H1 (cell line): ENCODE results near the gene POLDIP2. TPM values are rescaled to one million over a fixed set of nuclear protein-coding genes. Genes with fewer than 3 reads are reported as not detected.

Experiments
- CTCF ChIA-PET: fragments of 300-600 bp; sonication (Branson Sonifier 250); formaldehyde crosslinking; loops from one replicate; lab custom pipeline; 2021; ENCODE audit not compliant: partially characterized antibody; lab: Charles Lee
- POLR2A ChIA-PET: fragments of 300-600 bp; sonication (Branson Sonifier 250); formaldehyde crosslinking; loops from one replicate; lab custom pipeline; 2021; ENCODE audit warnings: inconsistent platforms; ENCODE audit not compliant: partially characterized antibody; lab: Charles Lee
- DNase-seq, 2 experiments: peaks; one replicate each; pipeline versions ENCODE4 v3.0.0 to v3.0.0-alpha.2; 2010 to 2022; ENCODE audit warnings: low spot score in 2 of 2, low read depth in 1 of 2, mixed read lengths in 1 of 2
- FAIRE-seq: peaks from 2 replicates; lab custom pipeline; 2011; peaks lifted over from hg19 to GRCh38; lab: Jason Lieb, UNC
- H2AFZ ChIP-seq: 2 replicates; pipeline ENCODE4 v1.8.1; 2012; ENCODE audit warnings: low read length, inconsistent platforms
- H2AK5ac ChIP-seq: 2 replicates; pipeline ENCODE4 v1.6.1; 2013; ENCODE audit warnings: low read depth, low read length
- H2BK120ac ChIP-seq: replicated peaks from 2 replicates; pipeline ENCODE3; 2013; ENCODE audit warnings: low read depth, low read length, inconsistent platforms
- H2BK12ac ChIP-seq: 2 replicates; pipeline ENCODE4 v1.6.1; 2013; ENCODE audit warnings: low read depth, low read length
- H2BK15ac ChIP-seq: 2 replicates; pipeline ENCODE4 v1.6.1; 2013; ENCODE audit warnings: low read length
- H2BK20ac ChIP-seq: 2 replicates; pipeline ENCODE4 v1.6.1; 2013; ENCODE audit warnings: low read length
- H2BK5ac ChIP-seq: 2 replicates; pipeline ENCODE4 v1.6.1; 2013; ENCODE audit warnings: low read depth, low read length
- H3K14ac ChIP-seq: 2 replicates; pipeline ENCODE4 v1.6.1; 2013; ENCODE audit warnings: inconsistent platforms; ENCODE audit not compliant: insufficient read length
- H3K18ac ChIP-seq: 2 replicates; pipeline ENCODE4 v1.6.1; 2013; ENCODE audit warnings: low read length; ENCODE audit errors: extremely low read depth
- H3K23ac ChIP-seq: 2 replicates; pipeline ENCODE4 v1.6.1; 2013; ENCODE audit warnings: inconsistent platforms; ENCODE audit not compliant: insufficient read length
- H3K23me2 ChIP-seq: 2 replicates; pipeline ENCODE4 v1.6.1; 2013; ENCODE audit warnings: low read depth, low read length
- H3K27ac ChIP-seq: 2 replicates; pipeline ENCODE4 v1.6.1; 2011; ENCODE audit warnings: low read depth, low read length, inconsistent platforms
- H3K27me3 ChIP-seq, 4 experiments: replicated peaks in 1 of 4; 1 replicate in 1 of 4; 2 replicates in 3 of 4; pipeline versions ENCODE4 v1.6.1 to v1.8.1; 2011 to 2013; ENCODE audit warnings: low read length in 3 of 4, mild to moderate bottlenecking in 3 of 4, inconsistent platforms in 2 of 4, mixed read lengths in 2 of 4, moderate library complexity in 1 of 4; ENCODE audit not compliant: control insufficient read depth in 3 of 4, insufficient read depth in 3 of 4; ENCODE audit errors: extremely low read depth in 1 of 4
- H3K36me3 ChIP-seq, 4 experiments: 2 replicates each; pipeline versions ENCODE4 v1.6.1 to v1.8.1; 2011 to 2013; ENCODE audit warnings: mild to moderate bottlenecking in 4 of 4, low read length in 3 of 4, moderate library complexity in 2 of 4, control low read depth in 1 of 4, inconsistent platforms in 1 of 4; ENCODE audit not compliant: insufficient read depth in 4 of 4, control insufficient read depth in 2 of 4
- H3K4ac ChIP-seq: replicated peaks from 2 replicates; pipeline ENCODE3; 2013; ENCODE audit warnings: low read length, low read depth, mixed read lengths, inconsistent platforms; ENCODE audit not compliant: insufficient read length
- H3K4me1 ChIP-seq, 4 experiments: replicated peaks in 1 of 4; 1 replicate in 1 of 4; 2 replicates in 3 of 4; pipeline versions ENCODE4 v1.6.1 to v1.8.1; 2011 to 2013; ENCODE audit warnings: low read length in 3 of 4, inconsistent platforms in 2 of 4, mixed read lengths in 1 of 4; ENCODE audit not compliant: insufficient read depth in 4 of 4, control insufficient read depth in 3 of 4
- H3K4me2 ChIP-seq, 2 experiments: 2 replicates each; pipeline versions ENCODE4 v1.6.1 to v1.8.1; 2011 to 2013; ENCODE audit warnings: low read depth in 2 of 2, low read length in 2 of 2, control low read depth in 1 of 2, inconsistent platforms in 1 of 2, mild to moderate bottlenecking in 1 of 2; ENCODE audit not compliant: insufficient read depth in 1 of 2
- H3K4me3 ChIP-seq, 4 experiments: fragments of 200-600, 300-600 bp in 1 of 4; sonication (generic), shearing (Covaris generic), sonication (Bioruptor Twin) in 1 of 4; 2 replicates each; pipeline versions ENCODE4 v1.5.1 to v1.8.1; 2011 to 2016; ENCODE audit warnings: low read length in 4 of 4, low read depth in 3 of 4, control low read depth in 2 of 4, inconsistent platforms in 2 of 4, mild to moderate bottlenecking in 2 of 4, mixed read lengths in 1 of 4, moderate library complexity in 1 of 4; ENCODE audit not compliant: insufficient read depth in 2 of 4; ENCODE audit errors: extremely low read depth in 1 of 4
- H3K56ac ChIP-seq: replicated peaks from 2 replicates; pipeline ENCODE3; 2013; ENCODE audit warnings: low read depth, mild to moderate bottlenecking, mixed read lengths, low read length, inconsistent platforms; ENCODE audit not compliant: insufficient read length
- H3K79me1 ChIP-seq: 2 replicates; pipeline ENCODE4 v1.6.1; 2013; ENCODE audit warnings: low read depth, low read length, control low read depth
- H3K79me2 ChIP-seq, 2 experiments: 2 replicates each; pipeline versions ENCODE4 v1.6.1 to v1.8.1; 2012 to 2013; ENCODE audit warnings: low read length in 2 of 2, mild to moderate bottlenecking in 2 of 2, inconsistent platforms in 1 of 2; ENCODE audit not compliant: insufficient read depth in 2 of 2, control insufficient read depth in 1 of 2
- H3K9ac ChIP-seq, 4 experiments: replicated peaks in 1 of 4; 1 replicate in 1 of 4; 2 replicates in 3 of 4; pipeline versions ENCODE4 v1.6.1 to v1.8.1; 2011 to 2013; ENCODE audit warnings: low read depth in 3 of 4, low read length in 3 of 4, control low read depth in 2 of 4, mild to moderate bottlenecking in 2 of 4, moderate library complexity in 2 of 4, inconsistent platforms in 1 of 4; ENCODE audit errors: extremely low read depth in 1 of 4
- H3K9me3 ChIP-seq, 2 experiments: 2 replicates each; pipeline versions ENCODE4 v1.6.1 to v1.8.1; 2012 to 2013; ENCODE audit warnings: mild to moderate bottlenecking in 2 of 2, moderate library complexity in 2 of 2, control low read depth in 1 of 2, inconsistent platforms in 1 of 2, low read depth in 1 of 2, low read length in 1 of 2, mixed read lengths in 1 of 2; ENCODE audit not compliant: insufficient read depth in 2 of 2
- H4K20me1 ChIP-seq, 2 experiments: replicated peaks in 1 of 2; 2 replicates each; pipeline versions ENCODE3 to v1.8.1; 2011 to 2013; ENCODE audit warnings: inconsistent platforms in 2 of 2, low read length in 2 of 2, mild to moderate bottlenecking in 1 of 2; ENCODE audit not compliant: insufficient read depth in 2 of 2, control insufficient read depth in 1 of 2
- H4K5ac ChIP-seq: 2 replicates; pipeline ENCODE4 v1.6.1; 2013; ENCODE audit warnings: low read length, low read depth, mixed read lengths, inconsistent platforms; ENCODE audit not compliant: insufficient read length
- H4K8ac ChIP-seq: 2 replicates; pipeline ENCODE4 v1.8.0; 2013; ENCODE audit warnings: mild to moderate bottlenecking, moderate library complexity, low read length, inconsistent platforms; ENCODE audit not compliant: insufficient read depth; ENCODE audit errors: extremely low read depth
- H4K91ac ChIP-seq: replicated peaks from 2 replicates; pipeline ENCODE3; 2013; ENCODE audit warnings: low read length, mixed read lengths, inconsistent platforms; ENCODE audit not compliant: insufficient read length
- CTBP2 ChIP-seq: IDR thresholded peaks from 2 replicates; pipeline ENCODE4 v1.7.0; 2011; ENCODE audit warnings: borderline replicate concordance, mild to moderate bottlenecking, moderate library complexity, mixed read lengths, low read length; ENCODE audit not compliant: insufficient read depth, insufficient read length
- KDM1A ChIP-seq: fragments of 200-600, 300-600 bp; sonication (generic); IDR thresholded peaks from 2 replicates; pipeline ENCODE4 v1.7.1; 2016; ENCODE audit warnings: mild to moderate bottlenecking, low read length, borderline replicate concordance
- WGBS, 2 experiments: shearing (Covaris generic) in 1 of 2; methylation state at CpG; one replicate each; pipeline versions ENCODE4 v1.1.6 to v1.1.7; 2013 to 2015; ENCODE audit warnings: low lambda C conversion rate in 2 of 2, mixed read lengths in 2 of 2, inconsistent platforms in 1 of 2, low coverage in 1 of 2, missing lambda C conversion rate in 1 of 2; ENCODE audit not compliant: insufficient replicate concordance in 2 of 2, insufficient coverage in 1 of 2, insufficient read length in 1 of 2; ENCODE audit errors: extremely low coverage in 1 of 2, missing lambda C conversion rate in 1 of 2; 5-methylcytosine and 5-hydroxymethylcytosine counted together
- polyA plus RNA-seq, 7 experiments: library from polyadenylated mRNA; depleted of rRNA in 3 of 7; stranded (reverse) in 5 of 7; unstranded in 2 of 7; fragments of >200 nt in 5 of 7; fragments of 200-250 nt in 2 of 7; gene quantifications; 1 replicate in 5 of 7; 2 replicates in 1 of 7; 4 replicates in 1 of 7; pipeline versions ENCODE4 v1.2.1 to v1.2.3, GENCODE V29; 2011 to 2013; ENCODE audit warnings: missing spikeins in 2 of 7, mixed read lengths in 2 of 7
- total RNA-seq: library from RNA; stranded (reverse); fragmentation: NEBNext Ultra II Directional; extraction: Animal tissue kit (Norgen Biotek cat#: 25700); gene quantifications from 2 replicates; pipeline ENCODE4 v1.2.1, GENCODE V29; 2021

Gene POLDIP2
- total and polyA plus RNA-seq, 2 of the 8 experiments (the other 6 are each of a cell fraction or from before 2014, with no cell fraction given), result 74.0 to 76.1 TPM

DNA sequence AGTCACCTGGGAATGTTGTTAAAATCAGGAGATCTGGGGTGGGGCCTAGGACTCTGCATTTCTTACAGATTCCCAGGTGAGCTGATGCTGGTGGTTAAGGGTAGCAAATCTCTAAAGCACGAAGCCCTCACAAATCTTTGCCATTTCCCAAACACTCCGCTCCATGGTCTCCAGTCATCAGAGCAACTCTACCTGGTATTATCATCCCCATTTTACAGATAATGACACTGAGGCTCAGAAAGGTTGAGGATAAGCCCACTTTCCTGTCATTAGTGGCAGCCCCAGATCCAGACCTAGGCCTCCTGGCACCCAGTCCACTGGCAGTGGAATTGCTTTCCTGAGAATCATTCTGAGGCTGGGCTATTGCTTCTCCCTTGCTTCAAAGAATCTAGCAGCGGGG, 39.9 kb upstream of the POLDIP2 start:
- Histone ChIP-seq H2BK15ac (no peak overlapping the region), H4K91ac (no peak overlapping the region), H3K79me1 (no peaks in the 10 kb centered on the region; the same call in 1 of the 2 replicates), H2AFZ (no peak overlapping the region), H3K4ac (no peak overlapping the region), H3K23me2 (no peaks in the 10 kb centered on the region), H2BK5ac (no peak overlapping the region), H3K27ac (no peak overlapping the region), H3K9me3 (no peaks in the 10 kb centered on the region), H3K4me3 (no peak overlapping the region), H3K23ac (no peak overlapping the region), H3K36me3 (no peaks in the 10 kb centered on the region), H3K14ac (no peak overlapping the region), H3K27me3 (peaks cover 0 to 9% (median 3%) of the 10 kb centered on the region in 4 experiments; a peak in 2 of 7 replicates), H4K5ac (no peak overlapping the region), H2BK12ac (no peak overlapping the region), H3K4me1 (peaks cover 3 to 10% (median 6%) of the 10 kb centered on the region in 4 experiments), H4K8ac (no peak overlapping the region; the same call in 1 of the 2 replicates), H3K9ac (no peak overlapping the region), H4K20me1 (no peaks in the 10 kb centered on the region), H2BK20ac (no peak overlapping the region), H3K4me2 (no peak overlapping the region), H3K18ac (no peak overlapping the region), H2BK120ac (no peak overlapping the region), H3K56ac (no peak overlapping the region), H2AK5ac (no peak overlapping the region), H3K79me2 (no peaks in the 10 kb centered on the region)
- ChIA-PET CTCF (interaction anchor here (0.9 to 2.8 kb wide), 3 partner anchors 8 to 152 kb away, joined by 3 to 11 read pairs (median 3); partner anchors contain the start of gene SLC46A1), POLR2A (interaction anchor here (3.3 to 12.8 kb wide), 2 partner anchors 9 to 11 kb away, joined by 12 to 135 read pairs; partner anchors contain the start of gene SLC46A1)
- no peak for FAIRE-seq
- 93% methylated on average over 3 of the region's 3 CpGs; no CpG with 5 or more reads in 1 of the 2 experiments for WGBS, 2 experiments
- TF ChIP-seq KDM1A (0 out of 2 replicates have a peak, but pooled peaks have one; percentile 26), CTBP2 (no peak)
- DNase-seq, result no peak
